Activated naive CD4-positive, alpha-beta T cell treated with anti-CD3 and anti-CD28 coated beads for 36 hours (primary cell): Measurements from ENCODE around the gene NAPB. TPM values are rescaled to one million over a fixed set of nuclear protein-coding genes. Genes with fewer than 3 reads are reported as not detected.

Source experiments
- CTCF ChIA-PET: fragments of 350-600 bp; sonication (Branson Sonifier 250); formaldehyde crosslinking; loops from one replicate; lab custom pipeline; 2021; ENCODE audit warnings: antibody characterized with exemption; lab: Charles Lee
- DNase-seq: peaks from one replicate; pipeline ENCODE4 v3.0.0-alpha.2; 2020
- H3K27ac Mint-ChIP-seq: one replicate; pipeline ENCODE4 v1.8.0; 2021; ENCODE audit warnings: mild to moderate bottlenecking, mixed read lengths
- H3K27me3 Mint-ChIP-seq: one replicate; pipeline ENCODE4 v1.8.0; 2021; ENCODE audit warnings: low read depth, mixed read lengths
- H3K36me3 Mint-ChIP-seq: one replicate; pipeline ENCODE4 v1.8.0; 2021; ENCODE audit warnings: low read depth, mixed read lengths
- H3K4me1 Mint-ChIP-seq: one replicate; pipeline ENCODE4 v1.8.0; 2021; ENCODE audit warnings: low read depth, mixed read lengths
- H3K4me3 Mint-ChIP-seq: one replicate; pipeline ENCODE4 v1.8.0; 2021; ENCODE audit warnings: mild to moderate bottlenecking, moderate library complexity, mixed read lengths
- H3K9me3 Mint-ChIP-seq: one replicate; pipeline ENCODE4 v1.8.0; 2021; ENCODE audit warnings: mixed read lengths
- intact Hi-C: fragments of 100-400 bp; cut with micrococcal nuclease; formaldehyde crosslinking; loops from one replicate; pipeline ENCODE4 v1.15.1; 2023
- total RNA-seq, 2 experiments: library from RNA; stranded (reverse); gene quantifications; one replicate each; pipeline ENCODE4 v1.2.3, GENCODE V29; 2021

Gene NAPB
- total RNA-seq, 2 experiments from 2014 or later = 5.4 to 7.6 TPM

DNA sequence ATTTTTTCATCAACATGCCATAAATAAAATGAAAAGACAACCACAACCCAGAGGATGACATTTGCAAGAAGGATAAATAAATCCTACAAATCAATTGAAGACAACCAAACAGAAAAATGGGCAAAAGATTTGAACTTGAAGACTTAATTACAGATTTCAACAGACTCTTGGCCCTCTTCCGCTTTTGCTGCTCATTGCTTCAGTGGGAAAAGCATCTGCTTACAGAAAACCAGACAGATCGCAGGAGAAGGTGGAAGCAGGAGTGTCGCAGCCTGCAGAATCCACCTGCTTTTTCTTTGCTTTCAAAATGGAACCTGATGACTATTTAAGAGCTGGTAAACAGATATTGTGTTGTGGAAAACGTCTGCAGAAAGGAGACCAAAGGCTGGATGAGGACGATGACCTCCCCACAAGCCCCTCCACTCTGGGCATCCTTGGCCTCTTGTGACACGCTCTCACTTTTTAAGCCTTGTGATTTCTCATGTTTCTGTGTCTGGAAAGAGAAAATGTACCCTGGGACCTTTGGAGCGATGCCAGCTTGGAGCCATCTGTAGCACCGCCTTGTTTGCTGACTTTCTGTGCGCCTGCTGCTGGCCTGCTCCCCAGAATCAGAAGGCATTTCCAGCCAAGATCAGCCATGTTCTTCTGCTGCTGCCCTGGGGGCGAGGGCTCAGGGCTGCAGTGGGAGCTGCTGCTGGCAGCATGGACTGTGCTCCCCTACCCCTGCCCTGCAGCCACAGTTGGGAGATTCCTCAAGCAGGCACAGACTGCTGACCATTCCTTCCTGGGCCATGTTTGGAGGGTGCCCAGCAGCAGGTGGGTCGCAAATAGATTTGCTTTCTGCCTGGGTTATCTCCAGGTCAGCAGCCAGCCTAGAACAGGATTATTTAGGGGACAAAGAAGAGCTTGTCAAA is 14.6 kb upstream of the NAPB start:
- CTCF ChIA-PET = interaction anchor here (0.7 kb wide), 1 partner anchor 171 kb away, joined by 3 read pairs; no protein-coding TSS in a partner anchor
- Mint-ChIP-seq H3K27me3 (no peaks in the 10 kb centered on the region), H3K36me3 (no peaks in the 10 kb centered on the region), H3K9me3 (no peaks in the 10 kb centered on the region), H3K4me3 (no peak overlapping the region), H3K27ac (no peak overlapping the region), H3K4me1 (no peaks in the 10 kb centered on the region)
- DNase-seq = no peak
- intact Hi-C loops = no loop called here

- Mint-ChIP-seq H3K4me1 (no peaks in the 10 kb centered on the region), H3K27me3 (no peaks in the 10 kb centered on the region), H3K27ac (no peak overlapping the region), H3K4me3 (no peak overlapping the region), H3K36me3 (no peaks in the 10 kb centered on the region), H3K9me3 (no peaks in the 10 kb centered on the region)
- intact Hi-C loops = no loop called here
- CTCF ChIA-PET = no interaction called here
- DNase-seq = no peak
Observed at GRCh38 chr20:23434521-23435313, 13.4 kb upstream of the NAPB start.

- H3K27ac Mint-ChIP-seq = no peak overlapping the region
- no peak for DNase-seq
Observed at GRCh38 chr20:23433628-23434027, 12.3 kb upstream of the NAPB start.

DNA sequence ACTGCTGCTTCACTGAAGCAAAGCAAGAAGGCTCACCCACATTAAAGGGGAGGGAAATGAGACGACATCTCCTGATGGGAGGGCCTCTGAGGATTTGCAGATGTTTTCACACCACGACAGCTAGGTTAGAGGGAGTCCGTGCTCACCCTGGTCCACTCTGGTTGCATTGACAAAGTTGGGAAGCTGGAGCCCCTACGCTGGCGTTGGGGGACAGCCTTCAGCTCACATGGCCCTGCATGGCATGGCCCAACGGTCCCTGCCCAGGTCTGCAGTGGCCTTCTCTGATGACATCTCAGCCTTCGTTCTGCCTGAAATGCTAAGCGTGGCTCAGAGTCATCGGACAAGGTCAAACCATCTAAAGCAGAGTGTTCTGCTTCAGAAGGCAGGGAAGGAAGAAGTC is 3.8 kb upstream of the NAPB start:
- Mint-ChIP-seq H3K4me1 (peaks cover 7% of the 10 kb centered on the region), H3K9me3 (no peaks in the 10 kb centered on the region), H3K27me3 (peaks cover 5% of the 10 kb centered on the region), H3K36me3 (no peaks in the 10 kb centered on the region), H3K27ac (no peak overlapping the region), H3K4me3 (no peak overlapping the region)
- DNase-seq = no peak
- CTCF ChIA-PET = no interaction called here
- intact Hi-C loops = no loop called here

More at GRCh38 chr20:23433628-23434027, 12.3 kb upstream of the NAPB start:
- H3K4me3 Mint-ChIP-seq = no peak overlapping the region
- CTCF ChIA-PET = interaction anchor here (0.7 kb wide), 1 partner anchor 13 kb away, joined by 3 read pairs; no protein-coding TSS in a partner anchor
- H3K9me3 Mint-ChIP-seq = no peaks in the 10 kb centered on the region
- intact Hi-C loops = no loop called here
- H3K27me3 Mint-ChIP-seq = no peaks in the 10 kb centered on the region
- H3K4me1 Mint-ChIP-seq = no peaks in the 10 kb centered on the region
- H3K36me3 Mint-ChIP-seq = no peaks in the 10 kb centered on the region

DNA sequence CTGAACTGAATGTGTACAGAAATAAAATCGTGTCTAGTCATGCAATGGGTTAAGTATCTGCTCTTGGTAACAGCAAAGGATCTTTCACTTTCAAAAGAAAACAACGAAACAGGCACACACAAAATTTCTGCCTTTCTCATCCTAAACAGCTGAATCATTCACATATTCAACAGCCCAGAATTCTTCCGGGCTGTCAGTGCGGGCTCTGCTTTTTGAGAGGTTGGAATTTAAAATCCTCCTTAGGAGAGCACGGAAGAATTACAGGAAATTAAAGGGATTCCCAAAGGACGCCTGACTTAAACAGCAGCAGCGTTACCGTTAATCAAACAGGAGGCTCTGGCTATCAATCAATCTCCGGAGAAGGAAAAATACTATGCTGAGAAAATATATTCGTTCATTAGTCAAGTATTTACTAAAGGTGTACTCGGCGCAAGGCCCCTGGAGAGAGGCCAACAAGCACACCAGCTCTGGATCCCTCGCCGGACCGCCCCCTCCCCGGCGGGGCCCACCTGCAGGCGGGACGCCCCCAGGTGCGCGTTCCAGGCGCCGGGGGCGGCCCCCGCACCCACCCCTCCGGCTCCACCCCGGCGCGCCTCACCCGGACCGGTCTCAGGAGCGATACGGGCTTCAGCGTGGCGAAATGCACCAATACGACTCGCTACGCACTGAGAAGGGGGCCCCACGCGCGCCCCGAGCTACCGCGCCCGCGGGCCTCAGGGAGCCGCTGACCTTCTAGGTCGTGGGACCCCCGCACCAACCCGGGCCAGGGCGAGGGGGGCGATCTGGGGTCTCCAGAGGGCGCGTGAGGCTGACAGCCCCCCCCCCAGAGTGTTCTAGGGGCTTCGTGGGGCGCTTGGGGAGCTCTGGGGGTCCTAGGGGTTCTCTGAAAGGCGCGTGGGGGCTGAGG is 1.0 kb downstream of the NAPB start:
- Mint-ChIP-seq H3K9me3 (no peaks in the 10 kb centered on the region), H3K36me3 (peaks cover 3% of the 10 kb centered on the region), H3K4me1 (peaks cover 30% of the 10 kb centered on the region), H3K4me3 (peak overlapping the region; percentile 81), H3K27ac (peak overlapping the region; percentile 75), H3K27me3 (peaks cover 2% of the 10 kb centered on the region)
- intact Hi-C loops = no loop called here
- CTCF ChIA-PET = interaction anchor here (0.8 to 3.1 kb wide), 3 partner anchors 17 to 70 kb away, joined by 3 to 17 read pairs (median 3); partner anchors contain the start of gene NXT1
- peak; percentile 61 for DNase-seq

DNA sequence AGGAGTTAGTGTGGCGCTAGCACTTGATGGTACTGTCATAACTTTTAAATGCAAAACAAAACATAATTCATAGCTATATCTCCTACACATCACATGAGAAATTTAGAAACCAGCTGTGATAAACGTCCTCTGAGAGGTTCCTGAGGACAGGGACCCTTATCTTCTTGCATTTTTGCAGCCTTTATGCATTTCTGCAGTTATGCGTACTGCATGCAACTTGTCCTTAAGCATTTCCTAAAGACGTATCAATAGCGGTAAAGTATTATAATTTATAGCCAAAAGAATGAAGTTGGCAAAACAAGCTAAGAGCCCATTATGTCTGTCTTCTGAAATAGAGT is 1.7 kb downstream of the NAPB start:
- intact Hi-C loops = no loop called here
- Mint-ChIP-seq H3K4me1 (peaks cover 33% of the 10 kb centered on the region), H3K4me3 (peak overlapping the region; percentile 81), H3K36me3 (peaks cover 3% of the 10 kb centered on the region), H3K9me3 (no peaks in the 10 kb centered on the region), H3K27ac (no peak overlapping the region), H3K27me3 (peaks cover 2% of the 10 kb centered on the region)
- CTCF ChIA-PET = interaction anchor here (1.0 to 3.1 kb wide), 3 partner anchors 17 to 70 kb away, joined by 3 to 17 read pairs (median 3); partner anchors contain the start of gene NXT1
- no peak for DNase-seq

GRCh38 chr20:23417861-23418260 is 3.4 kb downstream of the NAPB start:
- Mint-ChIP-seq H3K27me3 (no peaks in the 10 kb centered on the region), H3K9me3 (no peaks in the 10 kb centered on the region), H3K4me1 (peaks cover 40% of the 10 kb centered on the region), H3K36me3 (peaks cover 3% of the 10 kb centered on the region), H3K27ac (no peak overlapping the region), H3K4me3 (no peak overlapping the region)
- CTCF ChIA-PET = interaction anchor here (1.4 kb wide), 1 partner anchor 9 kb away, joined by 4 read pairs; no protein-coding TSS in a partner anchor
- intact Hi-C loops = loop anchor here (2.0 kb wide), 1 partner anchor 49 kb away; no protein-coding TSS in a partner anchor
- DNase-seq = no peak

GRCh38 chr20:23415959-23416583 is 5.2 kb downstream of the NAPB start:
- Mint-ChIP-seq H3K27ac (no peak overlapping the region), H3K36me3 (peaks cover 3% of the 10 kb centered on the region), H3K9me3 (no peaks in the 10 kb centered on the region), H3K27me3 (no peaks in the 10 kb centered on the region), H3K4me3 (no peak overlapping the region), H3K4me1 (peaks cover 39% of the 10 kb centered on the region)
- intact Hi-C loops = loop anchor here (2.0 kb wide), 1 partner anchor 47 kb away; no protein-coding TSS in a partner anchor
- CTCF ChIA-PET = interaction anchor here (0.6 kb wide), 1 partner anchor 11 kb away, joined by 3 read pairs; no protein-coding TSS in a partner anchor
- no peak for DNase-seq

DNA sequence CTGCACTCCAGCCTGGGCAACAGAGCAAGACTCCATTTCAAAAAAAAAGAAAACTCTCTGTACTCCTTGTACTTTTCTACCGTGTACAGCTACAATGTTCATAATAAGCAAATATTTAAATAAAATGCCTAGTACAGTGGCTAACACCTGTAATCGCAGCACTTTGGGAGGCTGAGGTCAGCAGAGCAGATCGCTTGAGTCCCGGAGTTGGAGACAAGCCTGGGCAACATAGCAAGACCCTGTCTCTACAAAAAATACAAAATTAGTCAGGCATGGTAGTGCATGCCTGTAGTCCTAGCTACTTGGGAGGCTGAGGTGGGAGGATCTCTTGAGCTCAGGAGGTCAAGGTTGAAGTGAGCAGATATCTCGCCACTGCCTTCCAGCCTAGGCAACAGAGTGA is 5.7 kb downstream of the NAPB start:
- CTCF ChIA-PET = interaction anchor here (0.6 kb wide), 1 partner anchor 10 kb away, joined by 3 read pairs; no protein-coding TSS in a partner anchor
- no peak overlapping the region for H3K27ac Mint-ChIP-seq
- H3K4me3 Mint-ChIP-seq = no peak overlapping the region
- no peak for DNase-seq
- peaks cover 39% of the 10 kb centered on the region for H3K4me1 Mint-ChIP-seq
- peaks cover 3% of the 10 kb centered on the region for H3K36me3 Mint-ChIP-seq
- intact Hi-C loops = no loop called here
- no peaks in the 10 kb centered on the region for H3K9me3 Mint-ChIP-seq
- H3K27me3 Mint-ChIP-seq = no peaks in the 10 kb centered on the region

- Mint-ChIP-seq H3K4me3 (no peak overlapping the region), H3K4me1 (peaks cover 40% of the 10 kb centered on the region), H3K36me3 (peaks cover 3% of the 10 kb centered on the region), H3K27ac (no peak overlapping the region), H3K27me3 (no peaks in the 10 kb centered on the region), H3K9me3 (no peaks in the 10 kb centered on the region)
- DNase-seq = no peak
- CTCF ChIA-PET = no interaction called here
- intact Hi-C loops = no loop called here
Observed at GRCh38 chr20:23414526-23415188, 6.6 kb downstream of the NAPB start.
